HUES6 (cell line): ENCODE results near the gene LRRC26.
"Not testable (repeated sequence)": the region's sequence is repeated elsewhere in the genome, so short reads cannot be mapped to it uniquely, and the experiment has no call there.

ENCODE experiments used
- H3K27ac ChIP-seq: 2 replicates; pipeline ENCODE4 v1.7.0; 2013; ENCODE audit warnings: low read depth, mild to moderate bottlenecking, low read length, inconsistent platforms
- H3K27me3 ChIP-seq: 2 replicates; pipeline ENCODE4 v1.6.1; 2013; ENCODE audit warnings: low read length; ENCODE audit not compliant: control insufficient read depth, insufficient read depth
- H3K36me3 ChIP-seq: 2 replicates; pipeline ENCODE4 v1.6.1; 2013; ENCODE audit warnings: low read length; ENCODE audit not compliant: control insufficient read depth, insufficient read depth
- H3K4me1 ChIP-seq: 2 replicates; pipeline ENCODE4 v1.6.1; 2013; ENCODE audit warnings: low read length; ENCODE audit not compliant: control insufficient read depth, insufficient read depth
- H3K4me3 ChIP-seq: 2 replicates; pipeline ENCODE4 v1.5.1; 2013; ENCODE audit warnings: low read depth, low read length
- H3K9ac ChIP-seq: one replicate; pipeline ENCODE4 v1.6.1; 2013; ENCODE audit warnings: mild to moderate bottlenecking, low read length
- H3K9me3 ChIP-seq: 2 replicates; pipeline ENCODE4 v1.6.1; 2013; ENCODE audit warnings: low read depth, low read length; ENCODE audit not compliant: control insufficient read depth, insufficient read depth

The LRRC26 gene

GRCh38 chr9:137126786-137127185, 43.1 kb downstream of the LRRC26 start:
- H3K9me3 ChIP-seq = no peaks in the 10 kb centered on the region
- no peak overlapping the region for H3K9ac ChIP-seq
- no peak overlapping the region for H3K4me3 ChIP-seq
- peaks cover 12% of the 10 kb centered on the region for H3K27me3 ChIP-seq
- peaks cover 15% of the 10 kb centered on the region; the same call in 1 of the 2 replicates for H3K4me1 ChIP-seq
- no peaks in the 10 kb centered on the region for H3K36me3 ChIP-seq
- H3K27ac ChIP-seq = no peak overlapping the region

- H3K9ac ChIP-seq, H3K9me3 ChIP-seq, H3K4me3 ChIP-seq, H3K27me3 ChIP-seq, H3K27ac ChIP-seq, H3K36me3 ChIP-seq: not testable (repeated sequence)
- peaks cover 15% of the 10 kb centered on the region; the same call in 1 of the 2 replicates for H3K4me1 ChIP-seq
Observed at GRCh38 chr9:137123952-137124462, 45.8 kb downstream of the LRRC26 start.

DNA sequence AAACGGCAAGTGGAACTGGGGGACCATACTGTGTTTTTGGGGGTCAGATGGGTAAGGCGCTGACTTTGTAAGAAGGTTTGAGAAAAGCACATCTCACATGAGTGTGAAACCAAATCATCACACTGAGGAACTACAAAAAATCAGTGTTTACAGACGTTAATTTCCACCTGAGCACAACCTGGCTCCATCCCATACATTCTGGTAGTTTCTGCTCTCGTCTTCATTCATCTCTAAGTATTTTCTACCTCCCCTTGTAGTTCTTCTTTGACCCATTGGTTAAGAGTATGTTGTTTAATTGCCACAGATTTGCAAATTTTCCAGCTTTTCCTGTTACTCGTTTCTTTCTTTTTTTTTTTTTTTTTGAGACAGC, 46.4 kb downstream of the LRRC26 start:
- H3K4me3 ChIP-seq = no peak overlapping the region

GRCh38 chr9:137122796-137123467, 46.9 kb downstream of the LRRC26 start:
- H3K36me3 ChIP-seq, H3K9me3 ChIP-seq, H3K9ac ChIP-seq, H3K27me3 ChIP-seq, H3K27ac ChIP-seq, H3K4me3 ChIP-seq, H3K4me1 ChIP-seq: not testable (repeated sequence)

More for the DNA sequence above, 46.4 kb downstream of the LRRC26 start:
- peaks cover 10% of the 10 kb centered on the region; the same call in 1 of the 2 replicates for H3K4me1 ChIP-seq
- no peaks in the 10 kb centered on the region for H3K36me3 ChIP-seq
- H3K27ac ChIP-seq = no peak overlapping the region
- H3K27me3 ChIP-seq = no peaks in the 10 kb centered on the region
- no peak overlapping the region for H3K9ac ChIP-seq
- H3K9me3 ChIP-seq = no peaks in the 10 kb centered on the region

DNA sequence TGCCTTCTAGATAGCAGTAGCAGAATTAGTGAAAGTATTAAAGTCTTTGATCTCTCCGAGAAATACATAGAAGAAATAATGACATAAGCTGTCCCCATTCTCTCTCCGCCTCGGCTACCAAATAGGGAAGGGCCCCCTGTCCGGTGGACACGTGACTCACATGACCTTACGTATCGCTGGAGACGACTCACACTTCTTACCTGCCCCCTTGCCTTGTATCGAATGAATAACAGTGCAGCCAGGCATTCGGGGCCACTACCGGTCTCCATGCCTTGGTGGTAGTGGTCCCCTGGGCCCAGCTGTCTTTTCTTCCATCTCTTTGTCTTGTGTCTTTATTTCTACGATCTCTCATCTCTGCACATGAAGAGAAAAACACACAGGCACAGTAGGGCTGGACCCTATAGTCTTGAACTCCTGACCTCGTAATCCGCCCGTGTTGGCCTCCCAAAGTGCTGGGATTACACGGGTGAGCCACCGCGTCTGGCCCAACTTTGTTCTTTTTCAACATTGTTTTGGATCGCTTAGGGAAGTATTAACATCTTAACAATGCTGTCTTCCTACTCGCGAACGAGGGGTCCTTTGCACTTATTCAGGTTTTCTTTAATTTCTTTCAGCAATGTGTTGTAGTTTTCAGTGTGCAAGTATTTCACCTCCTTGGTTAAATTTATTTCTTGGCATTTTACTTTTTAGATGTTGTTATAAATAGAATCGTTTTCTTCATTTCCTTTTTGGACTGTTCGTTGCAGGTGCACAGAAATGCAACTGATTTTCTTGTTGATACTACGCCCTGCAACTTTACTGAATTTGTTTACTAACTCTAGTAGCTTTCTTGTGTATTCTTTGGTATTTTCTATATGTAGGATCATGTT, 47.7 kb downstream of the LRRC26 start:
- H3K27ac ChIP-seq, H3K36me3 ChIP-seq, H3K9ac ChIP-seq, H3K9me3 ChIP-seq, H3K27me3 ChIP-seq, H3K4me3 ChIP-seq, H3K4me1 ChIP-seq: not testable (repeated sequence)
